PC-9 (cell line): ENCODE data around the gene MMD. TPM values are rescaled to one million over a fixed set of nuclear protein-coding genes. Genes with fewer than 3 reads are reported as not detected.
"Not testable (repeated sequence)": the region's sequence is repeated elsewhere in the genome, so short reads cannot be mapped to it uniquely, and the experiment has no call there.

ENCODE experiments used
- BruUV-seq: library from RNA; stranded (reverse); fragments of 400-500 nt; replicated peaks from 2 replicates; lab custom pipeline; 2021; lab: Mats Ljungman, UMichigan
- CTCF ChIA-PET: fragments of 300-600 bp; sonication (Branson Sonifier 250); formaldehyde crosslinking; loops from one replicate; lab custom pipeline; 2022; ENCODE audit warnings: antibody characterized with exemption; lab: Charles Lee
- POLR2A ChIA-PET: fragments of 300-600 bp; sonication (Branson Sonifier 250); formaldehyde crosslinking; loops from one replicate; lab custom pipeline; 2022; ENCODE audit warnings: antibody characterized with exemption; ENCODE audit not compliant: unreplicated experiment; lab: Charles Lee
- DNase-seq, 2 experiments: peaks; one replicate each; pipeline versions ENCODE4 v3.0.0 to v3.0.0-alpha.2; 2015 to 2022; ENCODE audit warnings: mixed read lengths in 1 of 2
- H2AFZ ChIP-seq: fragments of 200-600 bp; sonication (generic); 2 replicates; pipeline ENCODE4 v1.8.1; 2017; ENCODE audit warnings: antibody characterized with exemption
- H3F3A ChIP-seq: fragments of 200-600 bp; sonication (generic); 2 replicates; pipeline ENCODE4 v1.8.1; 2017; ENCODE audit warnings: antibody characterized with exemption, mild to moderate bottlenecking, low read depth; ENCODE audit not compliant: insufficient read depth
- H3K27ac ChIP-seq: fragments of 200-600 bp; sonication (generic); 2 replicates; pipeline ENCODE4 v1.6.1; 2016; ENCODE audit warnings: mixed run types
- H3K27me3 ChIP-seq: fragments of 200-600 bp; sonication (generic); 2 replicates; pipeline ENCODE4 v1.6.1; 2016; ENCODE audit warnings: low read depth, mixed run types; ENCODE audit not compliant: insufficient read depth
- H3K36me3 ChIP-seq: fragments of 200-600 bp; sonication (generic); 2 replicates; pipeline ENCODE4 v1.6.1; 2016; ENCODE audit warnings: low read depth, mixed run types
- H3K4me1 ChIP-seq: fragments of 200-600 bp; sonication (generic); replicated peaks from 2 replicates; pipeline ENCODE4 v1.6.1; 2016; ENCODE audit warnings: mixed run types; ENCODE audit not compliant: insufficient read depth
- H3K4me2 ChIP-seq: fragments of 200-600 bp; sonication (generic); 2 replicates; pipeline ENCODE4 v1.6.1; 2017; ENCODE audit warnings: mixed run types
- H3K4me3 ChIP-seq: fragments of 200-600 bp; sonication (generic); 2 replicates; pipeline ENCODE4 v1.6.1; 2016; ENCODE audit warnings: mixed run types
- H3K79me2 ChIP-seq: fragments of 200-600 bp; sonication (generic); 2 replicates; pipeline ENCODE4 v1.6.1; 2017; ENCODE audit warnings: low read depth, mixed run types
- H3K9me2 ChIP-seq: fragments of 200-600 bp; sonication (generic); 2 replicates; pipeline ENCODE4 v1.8.1; 2017; ENCODE audit warnings: mild to moderate bottlenecking; ENCODE audit not compliant: insufficient read depth
- H3K9me3 ChIP-seq: fragments of 200-600 bp; sonication (generic); 2 replicates; pipeline ENCODE4 v1.8.1; 2016; ENCODE audit warnings: low read depth; ENCODE audit not compliant: insufficient read depth
- H4K20me1 ChIP-seq: fragments of 200-600 bp; sonication (generic); 2 replicates; pipeline ENCODE4 v1.8.1; 2017; ENCODE audit not compliant: insufficient read depth
- EZH2 ChIP-seq: fragments of 200-600 bp; sonication (generic); IDR thresholded peaks from 2 replicates; pipeline ENCODE4 v1.8.0; 2017; ENCODE audit warnings: antibody characterized with exemption, low read depth
- intact Hi-C: fragments of 100-400 bp; cut with micrococcal nuclease; formaldehyde crosslinking; loops from one replicate; pipeline ENCODE4 v1.10.0; 2022; ENCODE audit not compliant: unreplicated experiment
- total RNA-seq: library from RNA; stranded (reverse); gene quantifications from 2 replicates; pipeline ENCODE4 v1.2.3, GENCODE V29; 2021
- TF ChIP-seq, protein P1 (sequence below): fragments of 200-600 bp; sonication (generic); conservative IDR thresholded peaks from 2 replicates; pipeline ENCODE4 v1.6.1; 2017; ENCODE audit warnings: mixed run types, antibody characterized with exemption, mild to moderate bottlenecking, moderate library complexity

Gene MMD
- total RNA-seq, 1 experiment from 2014 or later: 7.2 TPM

DNA sequence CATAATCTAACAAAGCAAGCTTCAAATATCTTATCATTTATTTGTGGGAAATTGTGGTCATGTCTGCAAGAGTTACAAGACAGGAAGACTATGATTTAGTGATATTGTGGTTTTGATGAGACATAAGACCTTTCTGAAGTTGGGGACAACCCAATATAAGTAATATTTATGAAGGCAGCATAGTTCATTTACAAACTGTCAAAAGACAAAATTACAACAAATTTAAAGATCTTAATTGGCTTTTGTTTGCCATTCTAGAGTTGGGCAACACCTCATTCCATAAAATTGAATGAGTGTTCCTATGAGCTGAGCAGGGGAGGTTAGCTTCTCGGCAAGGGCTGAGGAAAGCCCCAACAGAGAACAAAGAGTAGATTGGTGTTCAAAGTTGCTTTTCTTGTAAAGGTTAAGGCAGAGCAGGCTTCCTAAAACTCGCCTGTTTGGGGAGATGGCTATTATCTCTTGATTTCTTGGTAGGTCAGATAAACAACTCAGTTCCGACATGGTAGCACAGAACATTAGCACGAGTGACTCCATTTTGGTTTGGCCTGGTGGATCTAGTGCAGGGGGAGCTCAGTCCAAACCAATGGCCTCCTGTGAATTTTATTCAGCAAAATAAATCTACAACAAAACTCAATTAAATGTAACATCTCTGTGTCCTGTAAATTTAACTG is 10.9 kb upstream of the MMD start:
- Histone ChIP-seq H3K4me1 (peaks cover 62% of the 10 kb centered on the region), H4K20me1 (no peaks in the 10 kb centered on the region), H3K4me2 (peak overlapping the region; percentile 53), H3K9me3 (no peaks in the 10 kb centered on the region), H3K9me2 (no peaks in the 10 kb centered on the region), H3K27me3 (no peaks in the 10 kb centered on the region), H3F3A (peaks cover 49% of the 10 kb centered on the region), H3K36me3 (no peaks in the 10 kb centered on the region), H3K4me3 (no peak overlapping the region), H2AFZ (no peak overlapping the region), H3K27ac (peak overlapping the region; percentile 97), H3K79me2 (no peaks in the 10 kb centered on the region)
- DNase-seq: peak in 1 of 2 experiments; percentile 71
- intact Hi-C loops: loop anchor here (1.0 to 2.0 kb wide), 5 partner anchors 10 to 1266 kb away; no protein-coding TSS in a partner anchor
- BruUV-seq: no TSS peak
- CTCF ChIA-PET: no interaction called here
- POLR2A ChIA-PET: interaction anchor here (0.6 kb wide), 2 partner anchors 51 to 58 kb away, joined by 3 to 5 read pairs; no protein-coding TSS in a partner anchor
- TF ChIP-seq EZH2: no peak
- TF ChIP-seq, protein P1, sequence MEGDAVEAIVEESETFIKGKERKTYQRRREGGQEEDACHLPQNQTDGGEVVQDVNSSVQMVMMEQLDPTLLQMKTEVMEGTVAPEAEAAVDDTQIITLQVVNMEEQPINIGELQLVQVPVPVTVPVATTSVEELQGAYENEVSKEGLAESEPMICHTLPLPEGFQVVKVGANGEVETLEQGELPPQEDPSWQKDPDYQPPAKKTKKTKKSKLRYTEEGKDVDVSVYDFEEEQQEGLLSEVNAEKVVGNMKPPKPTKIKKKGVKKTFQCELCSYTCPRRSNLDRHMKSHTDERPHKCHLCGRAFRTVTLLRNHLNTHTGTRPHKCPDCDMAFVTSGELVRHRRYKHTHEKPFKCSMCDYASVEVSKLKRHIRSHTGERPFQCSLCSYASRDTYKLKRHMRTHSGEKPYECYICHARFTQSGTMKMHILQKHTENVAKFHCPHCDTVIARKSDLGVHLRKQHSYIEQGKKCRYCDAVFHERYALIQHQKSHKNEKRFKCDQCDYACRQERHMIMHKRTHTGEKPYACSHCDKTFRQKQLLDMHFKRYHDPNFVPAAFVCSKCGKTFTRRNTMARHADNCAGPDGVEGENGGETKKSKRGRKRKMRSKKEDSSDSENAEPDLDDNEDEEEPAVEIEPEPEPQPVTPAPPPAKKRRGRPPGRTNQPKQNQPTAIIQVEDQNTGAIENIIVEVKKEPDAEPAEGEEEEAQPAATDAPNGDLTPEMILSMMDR: no peak

DNA sequence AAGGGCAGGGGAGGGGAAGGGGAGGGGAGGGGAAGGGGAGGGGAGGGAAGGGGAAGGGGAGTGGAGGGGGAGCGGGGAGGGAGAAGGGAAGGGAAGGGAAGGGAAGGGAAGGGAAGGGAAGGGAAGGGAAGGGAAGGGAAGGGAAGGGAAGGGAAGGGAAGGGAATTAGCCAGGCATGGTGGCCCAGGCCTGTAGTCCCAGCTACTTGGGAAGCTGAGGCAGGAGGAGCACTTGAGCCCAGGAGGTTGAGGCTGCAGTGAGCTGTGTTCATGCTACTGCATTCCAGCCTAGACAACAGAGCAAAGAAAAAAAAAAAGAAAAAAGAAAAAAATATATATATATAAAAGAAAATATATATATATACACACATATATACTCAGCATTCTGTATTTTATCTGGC is 10.3 kb upstream of the MMD start:
- H3K4me2 ChIP-seq, H3K27ac ChIP-seq, DNase-seq, H3K27me3 ChIP-seq, H4K20me1 ChIP-seq, H3K9me3 ChIP-seq, H3K36me3 ChIP-seq, H3K9me2 ChIP-seq, BruUV-seq, H2AFZ ChIP-seq, CTCF ChIA-PET, H3K4me3 ChIP-seq, H3K79me2 ChIP-seq: not testable (repeated sequence)
- POLR2A ChIA-PET: interaction anchor here (0.6 kb wide), 1 partner anchor 52 kb away, joined by 5 read pairs; no protein-coding TSS in a partner anchor
- intact Hi-C loops: loop anchor here (2.0 kb wide), 2 partner anchors 75 to 1267 kb away; no protein-coding TSS in a partner anchor
- H3K4me1 ChIP-seq: peaks cover 56% of the 10 kb centered on the region
- peaks cover 47% of the 10 kb centered on the region for H3F3A ChIP-seq

DNA sequence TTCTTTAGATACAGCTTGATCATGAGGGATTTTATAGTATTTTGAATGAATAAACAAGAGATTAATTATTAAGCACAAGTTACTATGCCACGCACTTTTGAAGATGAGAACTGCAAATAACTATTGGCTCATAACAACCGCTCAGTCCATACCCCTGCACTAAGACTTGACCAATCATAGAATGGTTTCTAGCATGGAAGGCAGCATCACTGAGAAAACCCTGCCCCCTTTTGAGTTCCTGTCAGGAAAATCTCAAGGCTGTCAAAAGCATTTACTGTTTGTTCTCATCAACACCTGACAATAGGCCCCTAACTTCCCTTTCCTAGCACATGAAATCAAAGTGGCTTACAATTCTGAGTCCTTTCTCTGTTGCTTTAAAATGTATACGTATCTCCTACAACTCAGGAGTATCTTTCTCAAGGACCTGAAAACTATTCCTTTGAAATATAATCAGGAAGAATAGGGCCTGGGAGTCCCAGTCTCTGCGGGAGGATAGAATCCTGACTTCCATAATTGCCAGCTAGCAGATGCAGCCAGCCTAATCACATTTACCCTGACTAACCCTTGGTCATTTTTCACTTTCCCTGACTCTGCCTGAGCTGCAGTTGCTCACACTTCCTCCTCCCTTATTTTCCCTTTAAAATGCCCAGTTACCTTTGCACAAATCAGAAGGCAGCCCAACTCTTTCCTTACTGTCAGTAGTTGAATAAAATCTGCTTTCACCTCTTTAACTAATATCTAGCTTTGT is 9.1 kb upstream of the MMD start:
- DNase-seq: no peak
- CTCF ChIA-PET: no interaction called here

More for the DNA sequence above, 9.1 kb upstream of the MMD start:
- no peak overlapping the region for H3K4me3 ChIP-seq
- H3K79me2 ChIP-seq: no peaks in the 10 kb centered on the region
- H3K9me3 ChIP-seq: no peaks in the 10 kb centered on the region
- H3K27ac ChIP-seq: no peak overlapping the region
- no peaks in the 10 kb centered on the region for H3K9me2 ChIP-seq
- no peak overlapping the region for H2AFZ ChIP-seq
- peaks cover 35% of the 10 kb centered on the region for H3F3A ChIP-seq
- no TSS peak for BruUV-seq
- TF ChIP-seq, protein P1: no peak
- no peak for TF ChIP-seq EZH2
- POLR2A ChIA-PET: no interaction called here
- no peaks in the 10 kb centered on the region for H3K27me3 ChIP-seq
- peak overlapping the region; percentile 6; the same call in 1 of the 2 replicates for H3K4me2 ChIP-seq
- intact Hi-C loops: no loop called here
- peaks cover 45% of the 10 kb centered on the region for H3K4me1 ChIP-seq
- H3K36me3 ChIP-seq: no peaks in the 10 kb centered on the region
- no peaks in the 10 kb centered on the region for H4K20me1 ChIP-seq
